HG02943 (cell line): Measurements from ENCODE around the gene STAMBPL1.
A peak's percentile ranks its signal among the peaks of the same experiment; 100 is the strongest.
"Not testable (repeated sequence)": the region's sequence is repeated elsewhere in the genome, so short reads cannot be mapped to it uniquely, and the experiment has no call there.

Experiments
- ATAC-seq: cut with Tn5 transposase; IDR thresholded peaks from one replicate; pipeline ENCODE4 v1.9.1; 2021; ENCODE audit warnings: mild to moderate bottlenecking, low read depth, moderate library complexity; ENCODE audit not compliant: unreplicated experiment

The STAMBPL1 gene

GRCh38 chr10:88854684-88855083 lies 25.4 kb upstream of the STAMBPL1 start:
- no peak for ATAC-seq

GRCh38 chr10:88857831-88858230 lies 22.2 kb upstream of the STAMBPL1 start:
- ATAC-seq = no peak

GRCh38 chr10:88858491-88858890 lies 21.6 kb upstream of the STAMBPL1 start:
- no peak for ATAC-seq

- ATAC-seq = no peak
Measured at GRCh38 chr10:88861036-88861435, 19.0 kb upstream of the STAMBPL1 start.

GRCh38 chr10:88865281-88865876 lies 14.7 kb upstream of the STAMBPL1 start:
- no peak for ATAC-seq

- ATAC-seq = no peak
Measured at GRCh38 chr10:88866454-88866853, 13.6 kb upstream of the STAMBPL1 start.

GRCh38 chr10:88870089-88870488 lies 10.0 kb upstream of the STAMBPL1 start:
- ATAC-seq = no peak

- no peak for ATAC-seq
Measured at GRCh38 chr10:88873757-88874156, 6.3 kb upstream of the STAMBPL1 start.

- no peak for ATAC-seq
Measured at GRCh38 chr10:88874281-88874680, 5.8 kb upstream of the STAMBPL1 start.

GRCh38 chr10:88875081-88875480 lies 5.0 kb upstream of the STAMBPL1 start:
- ATAC-seq = no peak

GRCh38 chr10:88877298-88877697 lies 2.7 kb upstream of the STAMBPL1 start:
- no peak for ATAC-seq

- ATAC-seq = peak; percentile 64
Measured at GRCh38 chr10:88880282-88881076, 434 bp downstream of the STAMBPL1 start.

GRCh38 chr10:88881320-88881719 lies 1.3 kb downstream of the STAMBPL1 start:
- ATAC-seq = no peak

- no peak for ATAC-seq
Measured at GRCh38 chr10:88881922-88882645, 2.0 kb downstream of the STAMBPL1 start.

- ATAC-seq = not testable (repeated sequence)
Measured at GRCh38 chr10:88882646-88883447, 2.8 kb downstream of the STAMBPL1 start.

GRCh38 chr10:88883448-88883809 lies 3.4 kb downstream of the STAMBPL1 start:
- ATAC-seq = no peak

GRCh38 chr10:88886557-88886956 lies 6.5 kb downstream of the STAMBPL1 start:
- peak; percentile 44 for ATAC-seq

GRCh38 chr10:88888810-88889445 lies 8.9 kb downstream of the STAMBPL1 start:
- ATAC-seq = no peak

GRCh38 chr10:88889559-88890337 lies 9.7 kb downstream of the STAMBPL1 start:
- ATAC-seq = no peak
